Skeletal muscle tissue (tissue), 4 donors: Measurements from ENCODE around the gene LTBP1. TPM values are rescaled to one million over a fixed set of nuclear protein-coding genes. Genes with fewer than 3 reads are reported as not detected.

ENCODE experiments used
- H3K27ac ChIP-seq: one replicate; pipeline ENCODE4 v1.7.0; 2013; ENCODE audit warnings: mild to moderate bottlenecking, low read depth, low read length, inconsistent platforms
- H3K27me3 ChIP-seq, 3 donors: one replicate each; pipeline ENCODE4 v1.7.0; 2013; ENCODE audit warnings: low read length in 3 of 3; ENCODE audit not compliant: control insufficient read depth in 3 of 3, insufficient read depth in 3 of 3
- H3K36me3 ChIP-seq, 3 donors: one replicate each; pipeline ENCODE4 v1.7.0; 2013; ENCODE audit warnings: low read length in 3 of 3; ENCODE audit not compliant: control insufficient read depth in 3 of 3, insufficient read depth in 3 of 3
- H3K4me1 ChIP-seq, 3 donors: one replicate each; pipeline ENCODE4 v1.7.0; 2013; ENCODE audit warnings: low read length in 3 of 3, mild to moderate bottlenecking in 3 of 3; ENCODE audit not compliant: control insufficient read depth in 3 of 3, insufficient read depth in 3 of 3
- H3K4me3 ChIP-seq, 3 donors: one replicate each; pipeline ENCODE4 v1.7.0; 2013; ENCODE audit warnings: low read length in 3 of 3
- H3K9ac ChIP-seq, 3 donors: one replicate each; pipeline ENCODE4 v1.7.0; 2013; ENCODE audit warnings: low read length in 3 of 3, mild to moderate bottlenecking in 3 of 3, moderate library complexity in 2 of 3, low read depth in 1 of 3
- H3K9me3 ChIP-seq, 3 donors: one replicate each; pipeline ENCODE4 v1.7.0; 2013; ENCODE audit warnings: low read length in 3 of 3; ENCODE audit not compliant: control insufficient read depth in 3 of 3
- total RNA-seq: library from RNA; depleted of rRNA; stranded (reverse); fragments of >200 nt; gene quantifications from one replicate; pipeline ENCODE4 v1.2.3, GENCODE V29; 2014
- donor health status: Osteomylitis.

LTBP1 gene
- total RNA-seq, 1 donor from 2014 or later = 78.8 TPM

GRCh38 chr2:33204945-33205344 lies 258.2 kb downstream of the LTBP1 start:
- Histone ChIP-seq H3K27ac (no peak overlapping the region), H3K9ac (no peak overlapping the region), H3K36me3 (no peaks in the 10 kb centered on the region), H3K4me1 (no peaks in the 10 kb centered on the region), H3K4me3 (no peak overlapping the region), H3K27me3 (no peaks in the 10 kb centered on the region), H3K9me3 (no peaks in the 10 kb centered on the region)

- Histone ChIP-seq H3K9me3 (no peaks in the 10 kb centered on the region), H3K36me3 (no peaks in the 10 kb centered on the region), H3K9ac (no peak overlapping the region)
Measured at GRCh38 chr2:33205693-33206434, 259.1 kb downstream of the LTBP1 start.

GRCh38 chr2:33207151-33207740 lies 260.5 kb downstream of the LTBP1 start:
- Histone ChIP-seq H3K9ac (no peak overlapping the region), H3K4me3 (no peak overlapping the region), H3K9me3 (no peaks in the 10 kb centered on the region), H3K36me3 (no peaks in the 10 kb centered on the region), H3K27ac (no peak overlapping the region), H3K4me1 (no peaks in the 10 kb centered on the region), H3K27me3 (no peaks in the 10 kb centered on the region)

More at GRCh38 chr2:33205693-33206434, 259.1 kb downstream of the LTBP1 start:
- Histone ChIP-seq H3K4me1 (no peaks in the 10 kb centered on the region), H3K4me3 (no peak overlapping the region), H3K27ac (no peak overlapping the region), H3K27me3 (no peaks in the 10 kb centered on the region)

- H3K27ac ChIP-seq = no peak overlapping the region
- H3K36me3 ChIP-seq = no peaks in the 10 kb centered on the region
- H3K9me3 ChIP-seq = no peaks in the 10 kb centered on the region
- H3K4me1 ChIP-seq = no peaks in the 10 kb centered on the region
- H3K27me3 ChIP-seq = no peaks in the 10 kb centered on the region
- H3K4me3 ChIP-seq = no peak overlapping the region
- no peak overlapping the region for H3K9ac ChIP-seq
Measured at GRCh38 chr2:33208400-33208799, 261.6 kb downstream of the LTBP1 start.

- H3K27me3 ChIP-seq = no peaks in the 10 kb centered on the region
- no peaks in the 10 kb centered on the region for H3K36me3 ChIP-seq
- H3K4me3 ChIP-seq = no peak overlapping the region
- H3K4me1 ChIP-seq = peaks cover 0 to under 1% (median 0%) of the 10 kb centered on the region in 3 donors
- H3K9me3 ChIP-seq = no peaks in the 10 kb centered on the region
- no peak overlapping the region for H3K27ac ChIP-seq
- H3K9ac ChIP-seq = no peak overlapping the region
Measured at GRCh38 chr2:33209976-33210375, 263.2 kb downstream of the LTBP1 start.

GRCh38 chr2:33210626-33211025 lies 263.9 kb downstream of the LTBP1 start:
- H3K9me3 ChIP-seq = no peaks in the 10 kb centered on the region
- H3K27ac ChIP-seq = no peak overlapping the region
- H3K9ac ChIP-seq = no peak overlapping the region
- H3K4me3 ChIP-seq = no peak overlapping the region
- no peaks in the 10 kb centered on the region for H3K36me3 ChIP-seq
- H3K4me1 ChIP-seq = peaks cover 0 to 5% (median 0%) of the 10 kb centered on the region in 3 donors
- no peaks in the 10 kb centered on the region for H3K27me3 ChIP-seq

- no peaks in the 10 kb centered on the region for H3K9me3 ChIP-seq
- H3K36me3 ChIP-seq = no peaks in the 10 kb centered on the region
- no peak overlapping the region for H3K4me3 ChIP-seq
- no peaks in the 10 kb centered on the region for H3K27me3 ChIP-seq
- no peak overlapping the region for H3K27ac ChIP-seq
- H3K9ac ChIP-seq = no peak overlapping the region
- H3K4me1 ChIP-seq = peaks cover 4 to 12% (median 7%) of the 10 kb centered on the region in 3 donors
Measured at GRCh38 chr2:33212151-33212550, 265.4 kb downstream of the LTBP1 start.

GRCh38 chr2:33213244-33213643 lies 266.5 kb downstream of the LTBP1 start:
- Histone ChIP-seq H3K4me3 (no peak overlapping the region), H3K27ac (no peak overlapping the region), H3K9me3 (no peaks in the 10 kb centered on the region), H3K27me3 (no peaks in the 10 kb centered on the region), H3K9ac (no peak overlapping the region), H3K36me3 (no peaks in the 10 kb centered on the region), H3K4me1 (peaks cover 4 to 15% (median 7%) of the 10 kb centered on the region in 3 donors)

GRCh38 chr2:33213648-33214047 lies 266.9 kb downstream of the LTBP1 start:
- H3K4me1 ChIP-seq = peaks cover 4 to 15% (median 7%) of the 10 kb centered on the region in 3 donors
- H3K27me3 ChIP-seq = no peaks in the 10 kb centered on the region
- no peaks in the 10 kb centered on the region for H3K9me3 ChIP-seq
- H3K27ac ChIP-seq = no peak overlapping the region
- no peaks in the 10 kb centered on the region for H3K36me3 ChIP-seq
- no peak overlapping the region for H3K4me3 ChIP-seq
- H3K9ac ChIP-seq = no peak overlapping the region

- no peak overlapping the region for H3K27ac ChIP-seq
- H3K9me3 ChIP-seq = no peaks in the 10 kb centered on the region
- H3K27me3 ChIP-seq = no peaks in the 10 kb centered on the region
- H3K36me3 ChIP-seq = no peaks in the 10 kb centered on the region
- no peak overlapping the region for H3K4me3 ChIP-seq
- H3K9ac ChIP-seq = no peak overlapping the region
- H3K4me1 ChIP-seq = peaks cover 4 to 15% (median 7%) of the 10 kb centered on the region in 3 donors
Measured at GRCh38 chr2:33214436-33214835, 267.7 kb downstream of the LTBP1 start.
